Cerebellar nuclear complex (tissue), 1 donor: ENCODE measurements around the gene WNT3A.
"Not testable (repeated sequence)": the region's sequence is repeated elsewhere in the genome, so short reads cannot be mapped to it uniquely, and the experiment has no call there.

Source experiments
- DNase-seq, 2 experiments: peaks; one replicate each; lab custom pipeline; 2025; lab: John Stamatoyannopoulos, UW

WNT3A gene

DNA sequence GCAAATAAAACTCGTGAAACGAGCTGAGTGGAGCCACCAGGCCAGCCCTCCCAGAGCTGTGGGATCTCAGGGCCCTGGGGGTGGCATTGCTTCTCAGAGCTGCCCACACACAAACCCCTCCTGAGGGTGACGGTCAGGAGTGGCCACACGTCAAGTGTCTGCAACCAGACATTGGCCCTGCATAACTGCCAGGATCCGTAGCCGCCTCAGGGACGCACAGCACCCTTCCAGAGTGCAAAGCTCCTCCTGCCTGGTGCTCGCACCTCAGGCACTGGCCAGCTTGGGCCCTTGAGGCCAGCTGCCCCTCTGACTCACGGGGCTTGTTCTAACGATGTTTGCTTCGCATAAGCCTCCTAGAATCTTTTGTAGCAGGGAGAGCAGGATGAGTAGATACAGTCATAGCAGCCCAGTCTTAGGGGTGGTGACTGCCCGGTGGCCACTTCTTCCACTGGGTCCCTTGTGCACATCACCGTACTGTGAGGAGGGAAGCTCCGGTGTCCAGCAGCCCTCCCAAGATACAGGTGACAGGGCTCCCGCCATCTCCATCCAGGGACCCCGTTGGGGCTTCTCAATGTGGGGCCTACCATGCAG is 5.0 kb downstream of the WNT3A start:
- no peak for DNase-seq

GRCh38 chr1:228012555-228012954 is 5.8 kb downstream of the WNT3A start:
- no peak for DNase-seq

- no peak for DNase-seq
Observed at GRCh38 chr1:228013131-228013934, 6.5 kb downstream of the WNT3A start.

GRCh38 chr1:228013935-228014930 is 7.4 kb downstream of the WNT3A start:
- DNase-seq = no peak

DNA sequence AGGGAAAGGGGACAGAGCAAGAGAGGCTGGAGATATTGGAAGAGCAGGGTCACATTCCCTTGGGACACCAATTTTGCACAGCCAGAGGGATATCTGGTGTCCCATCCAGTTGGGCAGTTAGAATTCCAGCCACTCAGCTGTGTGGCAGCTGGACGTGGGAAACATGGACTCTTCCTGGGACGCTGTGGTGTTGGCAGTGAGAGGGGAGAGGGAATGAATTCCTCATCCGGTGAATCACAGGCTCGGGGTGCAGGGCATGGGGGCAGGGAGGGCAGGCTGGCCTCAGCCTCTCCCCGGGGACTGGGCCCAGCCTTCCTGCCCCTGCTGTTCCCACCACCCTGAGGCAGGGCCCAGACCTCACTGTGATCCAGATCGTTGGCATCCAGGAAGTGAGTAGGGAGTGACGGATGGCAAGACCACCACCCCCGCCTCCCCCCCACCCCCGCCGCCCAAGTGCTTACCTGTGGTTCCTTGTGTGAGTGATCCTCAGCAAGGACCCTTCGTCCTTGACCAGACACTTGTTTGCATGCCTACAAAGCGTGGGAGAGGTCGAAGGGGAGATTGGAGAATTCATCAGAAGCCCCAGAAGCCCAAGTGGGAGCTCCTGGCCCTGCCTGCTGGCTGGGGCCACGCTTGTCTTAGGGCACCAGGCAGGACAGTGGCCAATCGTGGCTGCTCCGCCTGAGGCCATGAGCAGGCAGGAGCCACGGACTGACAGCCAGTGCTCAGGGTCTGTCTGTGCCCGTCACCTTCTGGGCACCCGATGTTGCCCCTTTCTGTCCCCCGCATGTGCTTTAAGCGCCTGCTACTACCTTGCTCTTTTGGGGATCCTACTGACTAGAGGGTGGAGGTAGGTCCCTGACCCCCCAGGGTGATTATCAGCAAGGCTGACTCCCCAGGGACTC is 8.7 kb downstream of the WNT3A start:
- DNase-seq = no peak

- no peak for DNase-seq
Observed at GRCh38 chr1:228016181-228016510, 9.3 kb downstream of the WNT3A start.

DNA sequence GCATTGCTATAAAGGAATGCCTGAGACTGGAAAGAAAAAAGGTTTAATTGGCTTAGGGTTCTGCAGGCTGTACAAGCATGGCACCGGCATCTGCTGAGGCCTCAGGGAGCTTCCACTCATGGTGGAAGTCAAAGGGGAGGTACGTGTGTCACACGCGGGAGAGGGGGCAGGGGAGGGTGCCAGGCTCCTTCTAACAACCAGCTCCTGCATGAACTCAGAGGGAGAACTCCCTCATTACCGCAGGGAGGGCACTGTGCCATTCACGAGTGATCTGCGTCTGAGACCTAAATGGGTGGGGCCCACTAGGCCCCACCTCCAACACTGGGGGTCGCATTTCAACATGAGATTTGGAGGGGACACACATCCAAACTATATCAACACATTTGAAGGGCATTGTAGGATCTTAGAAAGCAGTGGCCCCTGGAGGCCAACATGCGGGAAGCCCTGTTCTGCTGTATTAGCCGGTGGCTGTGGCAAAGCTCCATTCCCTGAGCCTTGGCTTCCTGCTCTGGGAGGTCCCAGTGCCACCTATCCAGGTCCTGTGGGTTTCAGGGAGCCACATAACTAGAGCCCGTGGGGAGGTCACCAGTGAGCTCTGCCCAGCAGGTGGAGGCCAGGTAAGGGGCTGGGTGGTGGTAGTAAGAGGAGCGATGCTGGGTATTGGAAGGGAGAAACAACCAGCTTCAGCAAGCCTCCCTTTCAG is 10.0 kb downstream of the WNT3A start:
- no peak for DNase-seq

GRCh38 chr1:228017356-228018124 is 10.7 kb downstream of the WNT3A start:
- no peak for DNase-seq

DNA sequence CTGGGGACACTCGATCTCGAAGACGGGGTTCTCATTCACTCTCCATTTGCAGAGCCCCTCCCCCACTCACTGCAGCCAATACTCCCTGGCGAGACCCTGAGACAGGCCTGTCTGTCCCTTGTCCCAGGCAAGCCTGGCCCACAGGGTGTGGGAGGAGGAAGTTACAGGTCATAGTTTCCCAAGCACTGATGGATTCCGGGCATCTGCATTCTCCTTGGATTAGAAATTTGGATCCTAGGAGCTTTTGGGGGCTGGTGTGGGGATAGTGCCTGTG is 11.3 kb downstream of the WNT3A start:
- no peak for DNase-seq

- DNase-seq = no peak
Observed at GRCh38 chr1:228018961-228019721, 12.3 kb downstream of the WNT3A start.

- DNase-seq = not testable (repeated sequence)
Observed at GRCh38 chr1:228019722-228020083, 12.9 kb downstream of the WNT3A start.

- no peak for DNase-seq
Observed at GRCh38 chr1:228020686-228021354, 14.0 kb downstream of the WNT3A start.

DNA sequence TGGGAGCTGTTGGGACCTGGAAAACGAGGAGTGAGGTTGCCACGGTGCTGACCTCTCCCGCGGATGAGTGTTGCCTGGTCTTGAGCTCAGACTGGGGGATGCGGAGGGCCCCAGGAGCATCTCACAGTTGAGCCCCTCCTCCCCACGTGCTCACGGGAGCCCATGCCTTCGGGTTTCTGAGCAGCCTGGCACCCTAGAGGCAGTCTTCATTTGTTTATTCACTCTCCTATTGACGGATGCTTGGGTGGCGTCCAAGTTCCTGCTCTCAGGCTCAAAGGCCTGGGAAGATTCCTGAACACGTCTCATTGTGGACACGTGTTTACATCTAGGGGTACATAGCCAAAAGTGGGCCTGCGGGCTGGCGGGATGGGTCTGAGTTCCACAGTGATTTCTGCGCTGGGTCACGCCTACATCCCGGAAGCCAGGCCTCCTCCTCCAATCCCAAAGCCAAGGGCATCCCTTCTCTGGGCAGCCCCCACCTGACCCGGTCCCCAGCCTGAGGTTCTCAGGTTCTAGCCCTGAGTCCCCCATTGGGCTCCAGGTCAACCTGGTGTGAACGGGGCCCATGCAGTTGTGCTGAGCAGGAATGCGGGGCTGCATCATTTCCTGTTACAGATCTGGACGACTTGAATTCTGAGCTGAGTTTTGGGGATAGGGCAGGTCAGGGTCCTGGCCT is 14.7 kb downstream of the WNT3A start:
- no peak for DNase-seq

DNA sequence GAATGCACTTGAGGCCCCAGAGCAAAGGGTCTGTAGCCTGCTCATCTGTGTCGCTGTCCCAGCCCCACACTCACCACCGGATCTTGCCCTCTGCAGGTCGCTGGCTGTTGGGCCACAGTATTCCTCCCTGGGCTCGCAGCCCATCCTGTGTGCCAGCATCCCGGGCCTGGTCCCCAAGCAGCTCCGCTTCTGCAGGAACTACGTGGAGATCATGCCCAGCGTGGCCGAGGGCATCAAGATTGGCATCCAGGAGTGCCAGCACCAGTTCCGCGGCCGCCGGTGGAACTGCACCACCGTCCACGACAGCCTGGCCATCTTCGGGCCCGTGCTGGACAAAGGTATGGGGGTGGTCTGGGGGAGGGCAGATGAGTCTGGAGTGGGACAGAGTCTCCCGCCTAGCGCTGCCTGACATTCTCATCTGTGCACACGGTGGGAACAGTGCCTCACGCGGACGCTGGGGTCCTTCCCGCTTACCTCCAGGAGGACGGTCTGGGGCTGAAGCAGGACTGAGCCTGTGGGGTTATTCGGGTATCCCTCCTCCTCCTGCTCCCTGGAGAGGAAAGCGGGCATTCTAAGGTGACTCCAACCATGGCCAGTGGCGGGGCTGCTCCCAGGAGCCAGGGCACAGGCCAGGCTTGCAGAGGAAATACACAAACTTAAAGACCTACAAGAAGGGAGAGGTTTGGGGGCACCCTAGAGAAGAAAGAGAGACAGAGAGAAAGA is 15.9 kb downstream of the WNT3A start:
- no peak for DNase-seq

DNA sequence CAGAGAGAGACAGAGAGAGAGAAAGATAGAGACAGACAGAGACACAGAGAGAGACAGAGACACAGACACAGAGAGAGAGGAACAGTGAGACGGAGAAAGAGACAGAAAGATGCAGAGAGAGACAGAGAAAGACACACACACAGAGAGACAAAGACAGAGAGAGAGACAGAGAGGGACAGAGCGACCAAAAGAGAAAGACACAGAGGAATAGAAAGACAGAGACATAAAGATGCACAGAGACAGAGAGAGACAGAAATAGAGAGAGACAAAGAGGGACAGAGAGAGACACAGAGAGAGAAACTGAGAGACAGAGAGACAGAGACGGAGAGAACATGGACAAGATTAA is 16.5 kb downstream of the WNT3A start:
- no peak for DNase-seq

GRCh38 chr1:228029281-228029680 is 22.5 kb downstream of the WNT3A start:
- no peak for DNase-seq

- DNase-seq = no peak
Observed at GRCh38 chr1:228030451-228031201, 23.8 kb downstream of the WNT3A start.
